KG1 (cell line): ENCODE measurements around the gene NEU1.
"Not testable (repeated sequence)": the region's sequence is repeated elsewhere in the genome, so short reads cannot be mapped to it uniquely, and the experiment has no call there.

Source experiments
- DNase-seq: peaks from one replicate; lab custom pipeline; 2025; lab: John Stamatoyannopoulos, UW

NEU1 gene

DNA sequence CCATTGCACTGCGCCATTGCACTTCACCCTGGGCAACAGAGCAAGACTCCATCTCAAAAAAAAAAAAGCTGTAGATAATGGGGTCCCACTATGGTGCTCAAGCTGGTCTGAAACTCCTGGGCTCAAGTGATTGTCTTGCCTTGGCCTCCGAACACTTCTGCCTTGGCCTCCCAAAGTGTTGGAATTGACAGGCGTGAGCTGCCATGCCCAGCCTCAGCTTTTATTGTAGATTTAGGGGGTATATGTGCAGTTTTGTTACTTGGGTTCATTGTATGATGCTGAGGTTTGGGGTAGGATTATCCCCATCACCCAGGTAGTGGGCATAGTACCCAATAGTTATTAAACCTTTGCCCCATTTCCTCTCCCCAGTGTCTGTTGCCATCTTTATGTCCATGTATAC, 23.7 kb downstream of the NEU1 start:
- no peak for DNase-seq

DNA sequence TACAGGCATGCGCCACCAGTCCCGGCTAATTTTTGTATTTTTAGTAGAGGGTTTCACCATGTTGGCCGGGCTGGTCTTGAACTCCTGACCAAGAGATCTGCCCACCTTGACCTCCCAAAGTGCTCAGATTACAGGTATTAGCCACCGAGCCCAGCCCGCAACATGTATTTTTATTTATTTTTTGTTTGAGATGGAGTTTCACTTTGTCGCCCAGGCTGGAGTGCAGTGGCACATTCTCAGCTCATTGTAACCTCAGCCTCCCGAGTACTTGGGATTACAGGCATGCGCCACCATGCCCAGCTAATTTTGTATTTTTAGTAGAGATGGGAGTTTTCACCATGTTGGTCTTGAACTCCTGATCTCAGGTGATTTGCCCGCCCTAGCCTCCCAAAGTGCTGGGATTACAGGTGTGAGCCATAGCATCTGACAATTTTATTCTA, 24.5 kb downstream of the NEU1 start:
- not testable (repeated sequence) for DNase-seq

DNA sequence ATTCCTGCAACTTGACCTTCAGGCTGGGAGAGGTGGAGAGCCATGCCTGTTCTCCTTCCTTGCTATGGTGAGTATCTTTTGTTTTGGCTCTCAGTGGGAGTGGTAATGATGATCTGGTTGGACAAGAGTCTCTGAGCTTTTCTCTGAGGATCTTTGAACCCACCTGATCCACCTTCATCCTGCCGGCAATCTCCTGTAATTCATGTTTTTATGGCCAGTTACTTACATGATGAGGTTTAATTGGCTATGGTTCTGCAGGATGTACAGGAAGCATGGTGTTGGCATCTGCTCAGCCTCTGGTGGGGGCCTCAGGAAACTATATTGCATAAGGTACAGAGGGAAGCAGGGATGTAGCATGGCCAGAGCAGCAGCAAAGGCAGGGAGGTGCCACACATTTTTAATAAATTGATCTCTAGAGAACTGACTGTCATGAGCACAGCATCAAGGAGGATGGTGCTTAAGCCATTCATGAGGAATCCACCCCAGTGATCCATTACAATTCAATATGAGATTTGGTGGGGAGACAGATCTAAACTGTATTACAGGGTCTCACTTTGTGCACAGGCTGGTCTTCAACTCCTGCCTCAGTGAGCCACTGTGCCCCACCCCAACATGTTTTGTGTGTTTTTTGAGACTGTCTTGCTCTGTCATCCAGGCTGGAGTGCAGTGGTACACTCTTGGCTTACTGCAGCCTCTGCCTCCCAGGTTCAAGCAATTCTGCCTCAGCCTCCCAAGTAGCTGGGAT, 25.1 kb downstream of the NEU1 start:
- DNase-seq = no peak

DNA sequence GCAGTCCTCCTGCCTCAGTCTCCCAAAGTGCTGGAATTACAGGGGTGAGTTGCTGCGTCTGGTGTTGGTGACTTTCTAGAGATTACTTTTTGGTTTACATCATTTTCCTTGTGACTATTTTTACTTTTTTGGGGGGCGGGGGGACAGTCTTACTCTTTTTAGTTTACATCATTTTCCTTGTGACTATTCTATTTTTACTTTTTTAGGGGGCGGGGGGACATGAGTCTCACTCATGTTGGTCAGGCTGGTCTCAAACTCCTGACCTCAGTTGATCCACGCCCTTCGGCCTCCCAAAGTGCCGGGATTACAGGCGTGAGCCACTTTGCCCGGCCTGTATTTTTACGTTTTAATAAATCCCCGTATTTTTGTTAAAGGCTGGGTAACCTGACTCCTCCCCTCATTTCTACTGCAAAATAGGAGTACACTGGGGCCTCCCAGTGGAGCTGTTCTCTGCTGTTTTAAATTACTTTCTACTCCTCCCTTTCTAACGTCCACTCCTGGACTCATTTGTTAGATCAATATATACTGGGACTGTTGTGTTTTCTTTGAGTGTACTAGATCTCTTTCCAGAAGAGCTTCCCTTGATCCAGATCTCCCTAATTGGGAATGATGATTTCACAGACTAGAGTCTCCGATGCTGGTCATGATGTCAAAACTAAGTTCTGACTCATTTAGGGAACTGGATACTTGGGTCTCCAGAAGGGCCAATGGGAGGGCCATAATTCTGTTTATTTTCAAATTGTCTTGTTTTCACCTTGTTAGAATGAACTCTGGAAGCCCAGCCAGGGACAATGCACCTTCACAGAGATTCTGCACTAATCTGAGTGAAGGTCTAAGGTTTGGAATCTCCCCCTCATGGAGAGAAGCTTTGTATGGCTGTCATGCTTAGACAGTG, 25.9 kb downstream of the NEU1 start:
- DNase-seq = peak; percentile 11

DNA sequence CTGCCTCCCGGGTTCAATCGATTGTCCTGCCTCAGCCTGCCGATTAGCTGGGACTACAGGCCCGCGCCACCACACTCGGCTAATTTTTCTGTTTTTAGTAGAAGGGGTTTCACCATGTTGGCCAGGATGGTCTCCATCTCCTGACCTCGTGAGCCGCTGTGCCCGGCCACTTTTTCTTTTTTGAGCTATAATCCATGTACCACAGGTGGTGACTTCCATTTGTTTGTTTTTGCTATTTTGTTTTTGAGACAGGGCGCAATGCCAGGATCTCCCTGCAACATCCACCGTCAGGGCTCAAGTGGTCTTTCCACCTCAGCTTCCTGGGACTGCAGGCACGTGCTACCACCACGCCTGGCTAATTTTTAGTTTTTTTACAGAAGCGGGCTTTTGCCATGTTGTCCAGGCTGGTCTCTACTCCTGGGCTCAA, 26.6 kb downstream of the NEU1 start:
- no peak for DNase-seq

DNA sequence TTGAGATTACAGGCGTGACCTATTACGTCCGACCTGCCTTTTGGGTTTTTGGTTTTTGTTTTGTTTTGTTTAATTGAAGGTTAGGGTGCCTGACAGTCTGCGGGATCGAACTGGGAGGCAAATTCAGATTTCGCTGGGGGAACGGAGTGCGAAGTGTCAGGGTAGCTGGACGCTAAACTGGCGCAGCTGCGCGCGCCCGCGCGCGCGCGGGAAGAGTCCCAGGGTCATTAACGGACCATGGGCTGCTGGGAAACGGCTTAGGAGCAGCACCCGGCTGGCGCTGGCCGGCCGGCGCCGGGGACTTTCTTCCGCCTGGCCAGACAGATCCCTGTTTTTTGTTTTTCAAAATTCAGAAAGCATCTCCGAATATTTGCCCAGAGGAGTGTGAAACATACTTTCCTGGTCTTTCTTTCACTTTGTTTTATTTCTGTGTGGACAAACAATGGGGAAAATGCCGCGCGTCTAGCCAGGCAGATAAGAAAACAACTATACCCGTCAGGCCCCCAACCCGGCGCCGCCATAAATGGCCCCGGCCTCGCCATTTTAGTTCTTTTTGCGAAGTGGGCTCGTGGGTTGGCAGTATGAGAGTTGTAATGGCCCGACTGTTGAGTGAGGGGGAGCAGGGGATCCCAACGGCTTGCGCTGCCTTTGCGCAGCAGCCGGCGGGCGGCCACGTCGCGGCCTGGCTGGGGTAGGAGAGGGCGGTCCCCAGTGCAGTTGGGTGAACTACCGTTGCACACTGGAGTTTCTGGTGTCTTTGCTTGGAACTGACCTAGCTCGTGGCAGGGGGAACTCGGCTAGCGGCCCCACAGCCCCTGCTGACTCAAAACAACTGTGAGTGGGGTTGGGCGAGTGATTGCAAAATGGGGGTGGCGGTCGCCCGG, 28.0 kb downstream of the NEU1 start:
- DNase-seq = peak; percentile 88

DNA sequence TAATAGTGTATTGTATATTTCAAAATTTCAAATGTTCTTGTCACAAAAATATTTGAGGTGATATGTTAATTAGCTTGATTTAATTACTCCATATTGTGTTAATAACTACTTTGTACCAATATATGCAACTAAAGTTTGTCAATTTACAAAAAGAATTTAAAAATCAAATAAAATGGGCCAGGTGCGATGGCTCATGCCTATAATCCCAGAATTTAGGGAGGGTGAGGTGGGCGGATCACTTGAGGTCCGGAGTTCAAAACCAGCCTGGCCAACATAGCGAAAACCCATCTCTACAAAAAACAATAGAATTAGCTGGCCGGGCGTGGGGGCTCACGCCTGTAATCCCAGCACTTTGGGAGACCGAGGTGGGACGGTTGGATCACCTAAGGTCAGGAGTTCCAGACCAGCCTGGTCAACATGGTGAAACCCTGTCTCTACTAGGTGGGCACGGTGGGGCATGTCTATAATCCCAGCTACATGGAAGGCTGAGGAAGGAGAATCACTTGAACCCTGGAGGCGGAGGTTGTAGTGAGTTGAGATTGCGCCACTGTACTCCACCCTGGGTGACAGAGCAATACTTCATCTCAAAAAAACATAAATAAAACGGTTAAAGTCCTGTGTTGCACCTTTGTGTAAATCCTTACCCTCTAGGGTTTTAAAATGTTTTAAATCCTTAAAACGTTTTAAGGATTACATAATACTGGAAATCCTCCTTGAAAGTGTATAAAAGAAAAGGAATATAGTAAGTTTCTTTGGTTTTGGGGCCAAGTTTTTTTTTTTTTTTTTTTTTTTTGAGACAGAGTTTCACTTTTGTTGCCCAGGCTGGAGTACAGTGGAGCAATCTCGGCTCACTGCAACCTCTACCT, 31.0 kb downstream of the NEU1 start:
- DNase-seq = no peak

DNA sequence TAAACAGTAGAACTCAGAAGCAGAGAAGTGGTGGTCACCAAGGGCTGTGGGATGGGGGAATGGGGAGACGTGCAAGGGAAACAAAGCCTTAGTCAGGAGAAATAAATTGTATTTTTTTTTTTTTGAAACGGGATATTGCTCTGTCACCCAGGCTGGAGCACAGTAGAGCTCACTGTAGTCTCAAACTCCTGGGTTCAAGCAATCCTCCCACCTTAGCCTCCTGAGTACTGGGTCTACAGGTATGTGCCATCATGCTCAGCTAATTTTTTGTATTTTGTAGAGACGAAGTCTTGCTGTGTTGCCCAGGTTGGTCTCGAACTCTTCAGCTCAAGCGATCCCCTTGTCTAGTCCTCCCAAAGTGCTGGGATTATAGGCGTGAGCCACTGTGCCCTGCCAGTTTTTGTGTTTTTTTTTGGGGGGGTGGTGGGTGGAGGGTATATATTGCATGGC, 31.7 kb downstream of the NEU1 start:
- DNase-seq = no peak

DNA sequence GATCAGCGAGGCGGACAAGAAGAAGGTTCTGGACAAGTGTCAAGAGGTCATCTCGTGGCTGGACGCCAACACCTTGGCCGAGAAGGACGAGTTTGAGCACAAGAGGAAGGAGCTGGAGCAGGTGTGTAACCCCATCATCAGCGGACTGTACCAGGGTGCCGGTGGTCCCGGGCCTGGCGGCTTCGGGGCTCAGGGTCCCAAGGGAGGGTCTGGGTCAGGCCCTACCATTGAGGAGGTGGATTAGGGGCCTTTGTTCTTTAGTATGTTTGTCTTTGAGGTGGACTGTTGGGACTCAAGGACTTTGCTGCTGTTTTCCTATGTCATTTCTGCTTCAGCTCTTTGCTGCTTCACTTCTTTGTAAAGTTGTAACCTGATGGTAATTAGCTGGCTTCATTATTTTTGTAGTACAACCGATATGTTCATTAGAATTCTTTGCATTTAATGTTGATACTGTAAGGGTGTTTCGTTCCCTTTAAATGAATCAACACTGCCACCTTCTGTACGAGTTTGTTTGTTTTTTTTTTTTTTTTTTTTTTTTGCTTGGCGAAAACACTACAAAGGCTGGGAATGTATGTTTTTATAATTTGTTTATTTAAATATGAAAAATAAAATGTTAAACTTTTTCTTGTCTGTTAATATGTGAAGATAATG, 32.9 kb downstream of the NEU1 start:
- peak; percentile 60 for DNase-seq

DNA sequence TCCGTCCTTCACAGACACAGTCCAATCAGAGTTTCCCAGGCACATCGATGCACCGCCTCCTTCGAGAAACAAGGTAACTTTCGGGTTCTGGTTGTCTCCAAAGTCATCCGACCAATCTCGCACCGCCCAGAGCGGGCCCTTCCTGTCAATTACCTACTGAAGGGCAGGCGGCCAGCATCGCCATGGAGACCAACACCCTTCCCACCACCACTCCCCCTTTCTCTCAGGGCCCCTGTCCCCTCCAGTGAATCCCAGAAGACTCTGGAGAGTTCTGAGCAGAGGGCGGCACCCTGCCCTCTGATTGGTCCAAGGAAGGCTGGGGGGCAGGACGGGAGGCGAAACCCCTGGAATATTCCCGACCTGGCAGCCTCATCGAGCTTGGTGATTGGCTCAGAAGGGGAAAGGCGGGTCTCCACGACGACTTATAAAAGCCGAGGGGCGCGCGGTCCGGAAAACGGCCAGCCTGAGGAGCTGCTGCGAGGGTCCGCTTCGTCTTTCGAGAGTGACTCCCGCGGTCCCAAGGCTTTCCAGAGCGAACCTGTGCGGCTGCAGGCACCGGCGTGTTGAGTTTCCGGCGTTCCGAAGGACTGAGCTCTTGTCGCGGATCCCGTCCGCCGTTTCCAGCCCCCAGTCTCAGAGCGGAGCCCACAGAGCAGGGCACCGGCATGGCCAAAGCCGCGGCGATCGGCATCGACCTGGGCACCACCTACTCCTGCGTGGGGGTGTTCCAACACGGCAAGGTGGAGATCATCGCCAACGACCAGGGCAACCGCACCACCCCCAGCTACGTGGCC, 35.1 kb downstream of the NEU1 start, which contains the start of gene HSPA1B:
TSS of gene HSPA1B (plus strand) at position 453 of the 794 bp plus-strand sequence. CDS start at position 666, 213 bp downstream.
- DNase-seq = peak; percentile 100

DNA sequence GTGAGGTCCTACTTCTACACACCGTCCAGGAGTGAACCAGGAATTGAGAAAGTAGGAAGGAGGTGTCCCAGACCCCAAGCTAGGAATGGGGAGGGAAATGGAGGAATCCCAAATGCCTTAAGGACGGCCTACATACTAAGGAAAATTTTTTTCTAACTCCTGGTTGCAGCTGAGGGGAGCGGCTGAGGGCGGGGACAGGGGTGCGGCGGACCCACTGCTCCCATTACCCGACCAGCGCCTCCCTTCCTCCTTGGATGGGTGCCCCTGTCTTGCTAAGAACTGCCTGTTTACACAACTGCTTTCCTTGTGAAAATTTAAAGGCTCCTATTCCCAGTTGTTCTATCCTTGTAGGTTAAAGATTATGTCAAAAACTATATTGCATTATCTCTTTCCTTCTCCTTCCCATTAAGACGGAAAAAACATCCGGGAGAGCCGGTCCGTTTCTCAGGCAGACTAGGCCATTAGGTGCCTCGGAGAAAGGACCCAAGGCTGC, 35.8 kb downstream of the NEU1 start:
- DNase-seq = no peak

DNA sequence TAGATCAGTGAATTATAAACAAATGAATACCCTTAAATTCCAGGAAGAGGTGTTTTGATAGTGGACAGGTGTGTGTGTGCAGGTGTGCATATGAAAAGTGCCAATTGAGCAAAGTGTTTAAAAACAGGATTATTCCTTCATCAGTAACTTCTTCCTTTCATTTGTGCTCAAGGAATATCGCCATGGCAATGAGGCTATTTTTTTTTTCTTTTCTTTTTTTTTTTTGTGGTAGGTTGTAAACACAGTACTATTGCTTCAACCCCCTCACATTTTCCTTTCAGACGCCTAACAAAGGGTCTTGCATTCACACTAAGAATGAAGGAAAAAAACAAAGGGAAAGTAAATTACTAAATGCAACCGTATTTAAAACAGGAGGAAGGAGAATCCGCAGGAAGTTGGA, 37.1 kb downstream of the NEU1 start:
- DNase-seq = no peak

DNA sequence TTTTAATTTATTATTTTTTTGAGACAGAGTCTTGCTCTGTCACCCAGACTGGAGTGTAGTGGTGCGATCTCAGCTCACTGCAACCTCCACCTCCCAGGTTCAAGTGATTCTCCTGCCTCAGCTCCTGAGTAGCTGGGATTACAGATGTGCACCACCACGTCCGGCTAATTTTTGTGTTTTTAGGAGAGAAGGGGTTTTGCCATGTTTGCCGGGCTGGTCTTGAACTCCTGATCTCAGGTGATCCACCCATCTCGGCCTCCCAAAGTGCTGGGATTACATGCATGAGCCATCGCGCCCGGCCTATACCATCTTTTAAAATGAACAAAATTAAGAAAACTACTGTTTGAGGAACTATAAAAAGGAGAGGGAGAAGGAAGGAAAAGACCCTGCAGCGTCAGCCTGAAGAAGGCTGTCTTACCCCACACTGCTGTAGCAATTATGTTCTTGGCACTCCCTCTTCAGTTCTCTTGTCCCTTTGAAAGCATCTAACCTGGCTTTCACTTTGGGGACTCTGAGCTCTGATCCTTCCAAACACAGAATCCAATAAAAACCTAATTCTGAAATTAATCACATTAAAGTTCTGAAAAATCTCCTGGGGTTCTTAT, 38.9 kb downstream of the NEU1 start:
- DNase-seq = not testable (repeated sequence)

DNA sequence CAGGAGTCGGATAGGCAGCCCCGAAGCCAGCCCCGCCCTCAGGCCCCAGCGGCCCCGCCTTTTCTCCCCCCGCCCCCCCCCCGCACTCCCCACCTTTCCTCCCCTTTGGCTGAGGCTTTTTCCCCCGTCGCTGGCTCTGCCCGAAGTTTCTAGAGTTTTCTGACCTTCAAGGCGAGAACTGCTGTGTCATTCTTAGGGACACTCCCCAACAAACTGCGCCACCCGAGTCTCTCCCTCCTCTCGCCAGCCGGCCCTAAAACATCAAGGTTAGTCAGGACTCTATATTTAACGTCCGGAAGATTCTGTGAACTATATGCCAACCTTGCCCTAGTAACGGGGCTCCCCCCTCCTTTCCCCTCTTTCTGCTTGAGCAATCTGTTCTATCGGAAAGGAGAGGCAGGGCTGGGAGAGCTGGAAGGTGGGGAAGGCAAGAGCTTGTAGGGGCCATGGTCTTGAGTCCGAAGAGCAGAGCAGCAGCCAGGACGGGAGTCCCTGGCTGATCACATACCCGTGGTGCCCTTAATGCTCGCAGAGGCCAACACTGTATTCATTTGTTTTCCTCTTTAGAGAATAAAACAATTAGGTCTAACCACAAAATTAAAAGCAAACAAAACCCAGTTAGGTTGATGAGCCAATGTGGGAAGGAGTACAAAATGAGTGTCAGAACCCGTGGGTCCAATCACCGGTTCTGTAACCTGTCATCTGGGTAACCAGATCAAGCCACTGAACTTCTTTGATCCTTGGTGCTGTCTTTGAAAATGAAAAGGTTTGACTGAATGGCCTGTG, 40.4 kb downstream of the NEU1 start:
- DNase-seq = peak; percentile 75

DNA sequence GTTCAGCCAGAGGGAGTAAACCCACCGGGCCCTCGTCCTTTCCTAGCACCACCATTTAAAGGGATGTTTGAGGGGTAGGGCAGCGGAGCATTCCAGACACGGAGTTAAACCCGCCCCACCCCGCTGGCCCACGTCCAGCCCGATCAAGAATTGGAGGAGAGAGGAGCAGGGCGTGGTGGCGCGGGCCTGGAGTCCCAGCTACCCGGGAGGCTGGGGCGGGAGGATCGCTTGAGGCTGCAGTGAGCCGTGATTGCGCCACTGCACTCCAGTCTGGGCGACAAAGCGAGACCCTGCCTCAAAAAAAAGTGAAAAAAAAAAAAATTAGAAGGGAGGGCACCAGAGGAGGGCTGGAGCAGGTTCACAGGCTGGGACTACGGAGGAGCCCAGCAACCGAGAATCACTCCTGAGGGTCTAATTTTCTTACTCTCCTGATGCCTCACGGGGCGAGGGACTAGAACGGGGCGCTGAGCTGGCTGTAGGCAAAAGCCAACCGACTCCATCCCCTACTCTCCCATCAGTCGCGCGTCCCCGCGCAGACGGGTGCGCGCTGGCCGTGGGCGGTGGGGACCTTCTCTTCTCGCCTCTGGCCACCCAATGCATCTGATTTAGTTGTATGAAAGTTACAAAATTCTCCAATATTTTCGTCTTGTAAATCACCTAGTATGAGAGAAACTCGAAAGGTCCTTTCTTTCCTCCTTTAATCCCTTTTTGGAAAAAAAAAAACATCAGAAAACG, 41.2 kb downstream of the NEU1 start:
- DNase-seq = peak; percentile 75

DNA sequence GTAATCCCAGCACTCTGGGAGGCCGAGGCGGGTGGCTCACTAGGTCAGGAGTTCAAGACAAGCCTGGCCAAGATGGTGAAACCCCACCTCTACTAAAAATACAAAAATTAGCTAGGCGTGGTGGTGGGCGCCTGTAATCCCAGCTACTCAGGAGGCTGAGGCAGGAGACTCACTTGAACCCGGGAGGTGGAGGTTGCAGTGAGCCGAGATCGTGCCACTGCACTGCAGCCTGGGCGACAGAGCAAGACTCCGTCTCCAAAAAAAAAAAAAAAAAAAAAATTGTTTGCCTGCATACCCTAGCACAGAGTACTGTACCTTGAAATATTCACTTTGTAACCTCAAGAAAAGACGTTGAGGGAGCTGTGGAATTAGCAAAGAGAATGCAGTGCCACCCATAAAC, 42.2 kb downstream of the NEU1 start:
- not testable (repeated sequence) for DNase-seq

DNA sequence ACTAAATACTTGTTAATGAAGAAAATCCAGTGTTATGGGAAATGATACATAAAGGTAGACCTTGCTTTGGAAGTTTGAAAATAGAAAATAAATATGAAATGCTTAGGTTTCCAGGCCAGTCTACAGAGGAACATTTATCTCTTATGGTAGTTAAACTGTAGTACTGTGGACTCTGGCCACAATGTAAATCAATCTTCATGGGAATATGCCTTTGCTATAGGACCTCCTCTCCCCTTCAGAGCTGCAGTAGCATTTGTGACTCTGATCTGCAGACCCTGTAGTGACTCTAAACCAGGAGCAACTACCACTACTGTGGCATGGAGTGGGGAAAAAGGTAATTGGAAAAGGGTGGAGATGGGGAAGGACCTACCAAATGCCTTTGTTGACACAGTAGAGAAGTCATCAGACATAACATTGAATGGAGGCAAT, 42.7 kb downstream of the NEU1 start:
- DNase-seq = no peak
